Activated CD4-positive, alpha-beta T cell treated with anti-CD3 and anti-CD28 coated beads, Interleukin-2, amount 50 U/mL, for 4 hours (primary cell): ENCODE results near the gene TNPO1.
A peak's percentile ranks its signal among the peaks of the same experiment; 100 is the strongest.
"Not testable (repeated sequence)": the region's sequence is repeated elsewhere in the genome, so short reads cannot be mapped to it uniquely, and the experiment has no call there.

Experiments used
- DNase-seq, 2 experiments: peaks; one replicate each; pipeline ENCODE4 v3.0.0-alpha.2; 2020

Gene TNPO1

GRCh38 chr5:72816284-72817075 is at the start of gene TNPO1:
TSS of gene TNPO1 (plus strand) at chr5:72816661. CDS start at chr5:72816738, 77 bp downstream.
- DNase-seq = peak; percentile 73

DNA sequence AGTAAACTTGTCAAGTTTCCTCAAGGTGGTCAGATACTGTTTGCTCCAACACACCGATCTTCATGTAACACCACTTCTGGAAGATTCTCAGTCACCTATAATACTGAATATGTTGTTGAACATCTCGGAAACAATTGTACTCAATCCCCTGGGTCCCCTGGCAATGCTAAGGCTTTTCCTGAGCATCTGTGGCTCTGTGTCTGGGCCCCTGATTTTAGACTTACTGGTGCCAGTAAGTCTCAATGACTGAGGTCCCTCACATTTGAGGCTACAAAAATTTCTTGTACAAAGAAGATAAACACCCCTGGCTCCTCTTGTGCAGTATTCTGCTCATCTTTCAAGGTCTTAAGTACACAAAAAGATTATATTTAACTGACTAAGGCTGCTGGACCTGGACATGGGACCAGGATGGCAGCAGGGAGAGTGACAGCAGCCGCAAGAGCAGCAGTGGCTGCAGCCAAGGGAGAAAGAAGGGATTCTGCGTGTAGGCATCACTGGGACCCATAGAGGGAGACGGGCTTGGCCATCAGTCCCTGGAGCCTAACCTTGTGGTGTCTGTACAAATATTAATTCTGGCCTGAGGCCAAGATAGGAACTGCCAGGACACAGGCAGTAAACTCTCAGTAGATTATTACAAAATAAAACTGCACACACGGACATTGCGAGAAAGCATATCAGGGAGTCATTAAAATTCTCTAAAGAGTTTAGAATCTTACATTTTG is 49.0 kb upstream of the TNPO1 start:
- no peak for DNase-seq

DNA sequence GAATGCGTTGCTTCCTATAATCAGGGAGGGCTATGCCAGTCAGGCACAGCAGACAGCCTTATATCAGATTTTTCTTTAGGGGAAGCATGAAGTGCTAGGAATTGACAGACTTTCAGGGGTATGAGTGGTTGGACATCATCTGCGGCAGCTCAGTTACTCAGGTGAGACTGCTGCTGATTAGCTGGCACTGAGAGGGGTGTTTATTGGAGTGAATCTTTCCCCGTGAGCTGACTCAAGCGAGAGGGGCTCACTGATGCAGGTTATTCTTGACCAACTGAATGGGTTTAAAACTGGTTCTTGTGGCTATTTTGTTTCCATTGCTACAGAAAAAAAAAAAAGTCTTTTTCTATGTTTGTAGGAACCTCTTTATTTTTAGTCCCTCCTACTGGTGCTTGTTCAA is 46.2 kb upstream of the TNPO1 start:
- DNase-seq = no peak

GRCh38 chr5:72776684-72777083 is 39.8 kb upstream of the TNPO1 start:
- no peak for DNase-seq

- no peak for DNase-seq
Observed at GRCh38 chr5:72779520-72779919, 36.9 kb upstream of the TNPO1 start.

DNA sequence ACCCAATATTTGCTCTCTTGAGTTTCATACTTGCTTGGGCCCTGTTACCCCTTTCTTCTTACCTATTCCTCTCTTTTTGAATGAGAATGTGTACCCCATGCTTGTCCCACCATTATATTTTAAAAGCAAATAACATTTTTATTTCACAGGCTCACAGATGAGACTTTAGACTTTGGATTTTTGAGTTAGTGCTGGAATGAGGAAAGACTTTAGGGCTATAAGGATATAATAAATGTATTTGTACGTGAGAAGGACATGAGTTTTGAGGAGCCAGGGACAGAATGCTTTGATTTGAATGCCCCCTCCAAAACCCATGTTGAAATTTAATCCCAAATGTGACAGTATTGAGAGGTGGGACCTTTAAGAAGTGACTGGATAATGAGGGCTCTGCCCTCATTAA is 33.1 kb upstream of the TNPO1 start:
- DNase-seq = no peak

DNA sequence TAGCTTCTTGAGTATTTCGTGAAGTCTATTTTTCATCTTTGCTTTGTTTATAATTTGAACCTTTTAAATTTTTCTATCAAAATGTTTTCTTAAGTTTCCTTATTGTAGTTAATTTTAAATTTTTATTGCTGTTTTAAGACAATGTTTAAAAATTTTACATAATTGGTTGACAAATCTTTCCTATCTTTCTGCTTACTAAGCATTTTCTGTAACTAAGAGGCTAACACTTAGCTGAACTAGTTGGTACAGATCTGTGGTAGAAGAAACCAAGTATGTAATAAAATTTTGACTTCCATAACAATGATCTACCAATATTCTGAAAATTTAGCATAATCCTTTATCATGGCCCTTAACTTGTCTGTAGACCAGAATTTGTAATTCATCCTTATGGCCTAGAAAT is 32.3 kb upstream of the TNPO1 start:
- DNase-seq = no peak

GRCh38 chr5:72785801-72786200 is 30.7 kb upstream of the TNPO1 start:
- DNase-seq = no peak

- no peak for DNase-seq
Observed at GRCh38 chr5:72786676-72787075, 29.8 kb upstream of the TNPO1 start.

DNA sequence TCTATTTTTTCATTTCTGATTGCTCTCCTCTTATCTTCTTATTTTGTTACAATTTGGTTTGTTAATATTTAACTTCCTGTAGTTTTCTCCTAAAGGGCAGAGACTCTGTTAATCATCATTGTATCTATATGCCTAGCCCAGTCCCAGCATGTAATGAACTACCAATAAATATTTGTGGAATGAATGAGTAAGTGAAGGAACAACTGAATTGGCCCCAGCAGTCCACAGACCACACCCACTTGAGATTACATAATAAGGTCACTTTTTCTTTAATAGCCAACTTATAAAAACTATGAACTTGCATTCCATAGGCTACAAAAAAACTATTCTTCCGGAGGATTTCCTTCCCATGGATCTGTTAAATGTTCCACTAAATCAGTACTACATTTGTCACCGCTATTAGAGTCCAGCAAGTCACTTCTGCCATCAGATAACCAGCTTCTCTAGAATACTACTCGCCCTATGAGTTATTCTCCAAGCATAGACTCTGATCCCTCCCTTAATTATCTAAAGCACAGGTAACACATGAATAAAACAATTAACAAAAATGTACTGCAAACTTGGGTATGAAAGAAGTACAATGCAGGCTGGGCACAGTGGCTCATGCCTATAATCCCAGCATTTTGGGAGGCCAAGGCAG is 27.5 kb upstream of the TNPO1 start:
- no peak for DNase-seq

DNA sequence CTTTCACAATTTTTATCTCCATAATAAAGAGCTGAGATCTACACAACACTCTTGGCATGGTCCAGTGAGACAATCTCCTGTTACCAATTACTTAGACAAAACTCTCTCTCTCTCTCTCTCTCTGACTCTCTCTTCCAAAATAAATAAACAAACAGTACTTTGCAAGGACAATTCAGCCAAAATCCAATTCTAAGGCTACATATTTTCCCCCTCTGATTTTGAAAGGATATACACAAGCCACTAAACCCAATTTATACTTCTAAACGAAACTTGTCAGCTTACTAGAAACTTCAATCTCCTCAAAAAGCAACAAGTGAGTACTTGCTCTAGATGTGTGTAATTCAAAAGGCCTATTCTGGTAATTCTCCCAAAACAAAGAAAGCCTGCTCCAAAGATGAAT is 26.3 kb upstream of the TNPO1 start:
- no peak for DNase-seq

GRCh38 chr5:72792662-72793061 is 23.8 kb upstream of the TNPO1 start:
- DNase-seq = not testable (repeated sequence)

DNA sequence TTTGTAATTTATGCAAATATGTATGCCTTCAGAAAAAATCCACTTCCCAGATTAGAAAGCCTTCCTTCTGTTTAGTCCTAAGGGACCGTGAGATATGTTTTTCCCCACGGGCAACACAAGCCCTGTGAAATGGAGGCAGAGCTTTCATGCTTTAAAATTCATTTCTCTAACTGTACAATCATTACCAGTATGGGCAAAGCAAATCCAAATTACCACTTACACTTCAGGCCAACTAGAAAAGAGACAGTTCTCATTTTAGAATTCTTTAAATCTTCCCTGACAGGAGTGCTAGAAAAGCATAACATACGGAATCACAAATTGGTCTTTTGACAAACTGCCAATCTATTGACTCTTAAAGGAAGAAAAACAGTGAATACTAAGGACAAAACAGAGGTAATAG is 20.5 kb upstream of the TNPO1 start:
- no peak for DNase-seq

DNA sequence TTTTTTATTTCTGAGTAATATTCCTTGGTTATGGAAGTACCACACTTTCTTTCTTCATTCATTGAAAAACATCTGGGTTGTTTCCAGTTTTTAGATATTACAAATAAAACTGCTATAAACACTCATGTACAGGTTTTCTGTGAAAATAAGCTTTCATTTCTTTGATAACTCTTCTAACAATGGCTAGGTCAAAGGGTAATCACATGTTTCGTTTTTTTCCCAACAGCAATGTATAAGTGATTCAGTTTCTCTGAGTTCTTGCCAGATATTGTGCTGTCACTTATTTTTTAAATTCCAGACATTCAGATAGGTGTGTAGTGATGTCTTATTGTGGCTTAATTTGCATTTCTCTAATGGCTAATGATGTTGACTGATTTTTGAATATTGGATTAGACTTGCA is 16.7 kb upstream of the TNPO1 start:
- no peak for DNase-seq

DNA sequence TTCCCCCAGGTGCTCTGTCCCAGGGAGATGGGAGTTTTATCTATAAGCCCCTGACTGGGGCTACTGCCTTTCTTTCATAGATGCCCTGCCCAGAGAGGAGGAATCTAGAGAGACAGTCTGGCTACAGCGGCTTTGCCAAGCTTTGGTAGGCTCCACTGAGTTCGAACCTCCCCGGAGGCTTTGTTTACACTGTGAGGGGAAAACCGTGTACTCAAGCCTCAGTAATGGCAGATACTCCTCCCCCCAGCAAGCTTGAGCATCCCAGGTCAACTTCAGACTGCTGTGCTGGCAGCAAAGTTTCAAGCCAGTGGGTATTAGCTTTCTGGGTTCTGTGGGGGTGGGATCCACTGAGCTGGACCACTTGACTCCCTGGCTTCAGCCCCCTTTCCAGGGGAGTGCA is 7.8 kb upstream of the TNPO1 start:
- DNase-seq = not testable (repeated sequence)

GRCh38 chr5:72811849-72812248 is 4.6 kb upstream of the TNPO1 start:
- DNase-seq = no peak

DNA sequence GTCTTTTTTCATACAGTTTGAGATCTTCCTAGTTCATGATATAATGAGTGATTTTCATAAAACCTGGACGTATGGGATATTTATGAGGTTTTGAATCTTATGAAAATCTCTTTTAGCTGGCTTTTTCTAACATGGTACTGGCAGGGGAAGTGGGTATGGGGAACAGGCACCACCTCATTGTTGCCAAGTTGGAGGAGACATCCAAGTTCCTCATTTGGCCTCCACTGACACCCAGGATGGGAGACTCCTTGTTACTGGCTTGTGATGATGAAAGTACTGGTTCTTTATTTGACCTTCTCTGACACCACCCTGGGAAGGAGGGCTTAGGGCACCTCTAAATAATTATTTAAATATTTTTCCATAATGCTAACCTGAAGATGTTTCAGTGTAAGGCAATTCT is 4.0 kb upstream of the TNPO1 start:
- no peak for DNase-seq

GRCh38 chr5:72814104-72814503 is 2.4 kb upstream of the TNPO1 start:
- DNase-seq = no peak

DNA sequence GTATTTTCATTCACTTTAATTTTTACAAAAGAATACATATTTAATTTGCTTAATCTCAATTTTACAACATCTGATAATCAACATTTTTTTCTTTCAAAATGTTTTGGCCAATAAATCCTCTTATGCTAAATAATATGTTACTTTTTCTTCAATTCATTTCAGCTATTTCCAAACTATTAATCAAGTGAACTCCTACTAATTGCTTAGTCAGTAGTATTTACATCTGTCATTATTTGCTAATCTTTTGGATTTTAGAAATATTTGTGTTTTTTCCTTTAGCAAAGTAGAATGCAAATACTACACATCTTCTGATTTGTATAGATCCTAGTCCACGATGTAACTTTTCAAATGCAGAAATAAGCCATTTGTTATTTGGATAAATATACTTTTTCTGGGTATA is 1.6 kb upstream of the TNPO1 start:
- no peak for DNase-seq

- peak in 1 of 2 experiments; percentile 27 for DNase-seq
Observed at GRCh38 chr5:72815580-72816283, 729 bp upstream of the TNPO1 start.

DNA sequence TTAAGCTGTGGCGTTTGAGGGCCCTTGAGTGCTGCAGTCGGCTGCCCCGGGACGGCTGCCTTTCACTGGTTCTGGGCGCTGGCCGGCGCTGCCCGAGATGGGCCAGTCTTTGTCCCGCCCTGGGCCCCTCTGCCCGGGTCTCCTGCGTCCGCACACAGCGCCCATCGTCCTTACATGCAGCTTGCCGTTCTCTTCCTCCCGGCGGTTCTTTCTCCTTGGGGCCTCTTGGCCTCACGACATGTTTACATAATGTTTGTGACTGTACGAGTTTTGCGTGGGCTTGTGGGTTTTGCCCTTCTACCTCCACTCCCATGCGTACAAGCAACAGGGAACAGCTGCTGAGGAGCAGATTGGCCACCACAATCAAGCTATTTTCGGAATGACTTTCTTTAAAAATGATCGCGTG is 618 bp downstream of the TNPO1 start:
- DNase-seq = peak; percentile 7 to 12

GRCh38 chr5:72817671-72818266 is 1.3 kb downstream of the TNPO1 start:
- no peak for DNase-seq
